Measurements from ENCODE around the gene RXRA.

The RXRA gene

GRCh38 chr9:134344068-134344799, 18.0 kb downstream of the RXRA start:
- Histone ChIP-seq H2AFZ (ENCODE audit: insufficient read depth, low read length, poor library complexity) (peak overlapping the region; percentile 11), H2BK5ac (ENCODE audit: low read depth, low read length, poor library complexity) (no peak overlapping the region), H3K9ac (ENCODE audit: low read length) (no peak overlapping the region), H3K79me1 (ENCODE audit: low read length) (no peaks in the 10 kb centered on the region), H4K12ac (ENCODE audit: low read depth, low read length) (no peak overlapping the region), H3K4me1 (ENCODE audit: control insufficient read depth in 1 of 2, insufficient read depth in 2 of 2, low read length in 2 of 2) (no peaks in the 10 kb centered on the region), H3K23ac (ENCODE audit: low read length) (no peak overlapping the region), H4K8ac (ENCODE audit: low read depth, low read length) (no peak overlapping the region), H2BK120ac (ENCODE audit: insufficient read depth, low read length, poor library complexity) (no peak overlapping the region), H3K18ac (ENCODE audit: low read length) (no peak overlapping the region), H2AK5ac (ENCODE audit: low read length) (no peak overlapping the region), H3K4me2 (ENCODE audit: low read length) (no peak overlapping the region), H3K27ac (ENCODE audit: low read depth, low read length) (no peak overlapping the region), H3K9me3 (ENCODE audit: insufficient read depth, low read depth, low read length) (peaks cover 2% of the 10 kb centered on the region), H4K91ac (ENCODE audit: low read depth, low read length) (no peak overlapping the region), H3K79me2 (ENCODE audit: control insufficient read depth, insufficient read depth, low read length, poor library complexity) (peaks cover 27% of the 10 kb centered on the region), H3K4ac (ENCODE audit: low read depth, low read length) (peak overlapping the region; percentile 1), H2BK12ac (ENCODE audit: low read length) (no peak overlapping the region), H3K4me3 (ENCODE audit: low read depth, low read length) (no peak overlapping the region), H3K27me3 (ENCODE audit: insufficient read depth, low read length) (no peaks in the 10 kb centered on the region), H3K36me3 (ENCODE audit: control insufficient read depth in 1 of 2, insufficient read depth in 2 of 2, low read length in 2 of 2) (peaks cover 0 to 2% of the 10 kb centered on the region in 2 experiments), H3K14ac (ENCODE audit: low read length) (no peak overlapping the region)
- no CpG with 5 or more reads among the region's 17 CpGs for WGBS (ENCODE audit: extremely low coverage, insufficient coverage, insufficient read length)
- DNase-seq = no peak

GRCh38 chr9:134344800-134345310, 18.6 kb downstream of the RXRA start:
- no peaks in the 10 kb centered on the region for H3K27me3 ChIP-seq (ENCODE audit: insufficient read depth, low read length)
- no peak overlapping the region for H4K91ac ChIP-seq (ENCODE audit: low read depth, low read length)
- no peak overlapping the region for H2BK12ac ChIP-seq (ENCODE audit: low read length)
- no peak overlapping the region for H3K14ac ChIP-seq (ENCODE audit: low read length)
- H3K79me2 ChIP-seq (ENCODE audit: control insufficient read depth, insufficient read depth, low read length, poor library complexity) = peaks cover 29% of the 10 kb centered on the region
- peak overlapping the region; percentile 11 for H2AFZ ChIP-seq (ENCODE audit: insufficient read depth, low read length, poor library complexity)
- peaks cover 0 to 2% of the 10 kb centered on the region in 2 experiments for H3K36me3 ChIP-seq (ENCODE audit: control insufficient read depth in 1 of 2, insufficient read depth in 2 of 2, low read length in 2 of 2)
- H3K9ac ChIP-seq (ENCODE audit: low read length) = no peak overlapping the region
- H3K79me1 ChIP-seq (ENCODE audit: low read length) = no peaks in the 10 kb centered on the region
- no peak overlapping the region for H2BK5ac ChIP-seq (ENCODE audit: low read depth, low read length, poor library complexity)
- H3K4me3 ChIP-seq (ENCODE audit: low read depth, low read length) = no peak overlapping the region
- no CpG with 5 or more reads among the region's 14 CpGs for WGBS (ENCODE audit: extremely low coverage, insufficient coverage, insufficient read length)
- H3K18ac ChIP-seq (ENCODE audit: low read length) = no peak overlapping the region
- peaks cover 2% of the 10 kb centered on the region for H3K9me3 ChIP-seq (ENCODE audit: insufficient read depth, low read depth, low read length)
- no peak overlapping the region for H3K23ac ChIP-seq (ENCODE audit: low read length)
- no peak overlapping the region for H4K12ac ChIP-seq (ENCODE audit: low read depth, low read length)
- H3K4me1 ChIP-seq (ENCODE audit: control insufficient read depth in 1 of 2, insufficient read depth in 2 of 2, low read length in 2 of 2) = peaks cover 2% of the 10 kb centered on the region in 2 experiments
- no peak overlapping the region for H2BK120ac ChIP-seq (ENCODE audit: insufficient read depth, low read length, poor library complexity)
- H3K4me2 ChIP-seq (ENCODE audit: low read length) = no peak overlapping the region
- H3K27ac ChIP-seq (ENCODE audit: low read depth, low read length) = no peak overlapping the region
- no peak for DNase-seq
- no peak overlapping the region for H2AK5ac ChIP-seq (ENCODE audit: low read length)
- peak overlapping the region; percentile 47 for H3K4ac ChIP-seq (ENCODE audit: low read depth, low read length)
- no peak overlapping the region for H4K8ac ChIP-seq (ENCODE audit: low read depth, low read length)

- Histone ChIP-seq H3K14ac (ENCODE audit: low read length) (no peak overlapping the region), H3K18ac (ENCODE audit: low read length) (no peak overlapping the region), H3K36me3 (ENCODE audit: control insufficient read depth in 1 of 2, insufficient read depth in 2 of 2, low read length in 2 of 2) (peaks cover 0 to 2% of the 10 kb centered on the region in 2 experiments), H3K23ac (ENCODE audit: low read length) (no peak overlapping the region), H2AK5ac (ENCODE audit: low read length) (no peak overlapping the region), H2BK12ac (ENCODE audit: low read length) (no peak overlapping the region), H3K9ac (ENCODE audit: low read length) (no peak overlapping the region), H3K9me3 (ENCODE audit: insufficient read depth, low read depth, low read length) (peaks cover 2% of the 10 kb centered on the region), H3K4me2 (ENCODE audit: low read length) (no peak overlapping the region), H4K8ac (ENCODE audit: low read depth, low read length) (no peak overlapping the region), H4K12ac (ENCODE audit: low read depth, low read length) (no peak overlapping the region), H3K79me2 (ENCODE audit: control insufficient read depth, insufficient read depth, low read length, poor library complexity) (peaks cover 34% of the 10 kb centered on the region), H2BK5ac (ENCODE audit: low read depth, low read length, poor library complexity) (no peak overlapping the region), H3K79me1 (ENCODE audit: low read length) (no peaks in the 10 kb centered on the region), H3K4me1 (ENCODE audit: control insufficient read depth in 1 of 2, insufficient read depth in 2 of 2, low read length in 2 of 2) (peaks cover 3% of the 10 kb centered on the region in 2 experiments), H2AFZ (ENCODE audit: insufficient read depth, low read length, poor library complexity) (no peak overlapping the region), H3K4ac (ENCODE audit: low read depth, low read length) (peak overlapping the region; percentile 42), H3K27ac (ENCODE audit: low read depth, low read length) (no peak overlapping the region), H3K4me3 (ENCODE audit: low read depth, low read length) (no peak overlapping the region), H4K91ac (ENCODE audit: low read depth, low read length) (no peak overlapping the region), H2BK120ac (ENCODE audit: insufficient read depth, low read length, poor library complexity) (no peak overlapping the region), H3K27me3 (ENCODE audit: insufficient read depth, low read length) (no peaks in the 10 kb centered on the region)
- WGBS (ENCODE audit: extremely low coverage, insufficient coverage, insufficient read length) = no CpG with 5 or more reads among the region's 12 CpGs
- no peak for DNase-seq
Measured at GRCh38 chr9:134345737-134346136, 19.5 kb downstream of the RXRA start.

GRCh38 chr9:134346151-134346550, 19.9 kb downstream of the RXRA start:
- no peak overlapping the region for H2BK120ac ChIP-seq (ENCODE audit: insufficient read depth, low read length, poor library complexity)
- WGBS (ENCODE audit: extremely low coverage, insufficient coverage, insufficient read length) = no CpG with 5 or more reads among the region's 14 CpGs
- H3K18ac ChIP-seq (ENCODE audit: low read length) = no peak overlapping the region
- no peaks in the 10 kb centered on the region for H3K79me1 ChIP-seq (ENCODE audit: low read length)
- H3K4ac ChIP-seq (ENCODE audit: low read depth, low read length) = peak overlapping the region; percentile 42
- H3K14ac ChIP-seq (ENCODE audit: low read length) = no peak overlapping the region
- peaks cover 34% of the 10 kb centered on the region for H3K79me2 ChIP-seq (ENCODE audit: control insufficient read depth, insufficient read depth, low read length, poor library complexity)
- no peak overlapping the region for H3K4me3 ChIP-seq (ENCODE audit: low read depth, low read length)
- no peak overlapping the region for H4K12ac ChIP-seq (ENCODE audit: low read depth, low read length)
- no peak overlapping the region for H2BK5ac ChIP-seq (ENCODE audit: low read depth, low read length, poor library complexity)
- no peak for DNase-seq
- H3K9ac ChIP-seq (ENCODE audit: low read length) = no peak overlapping the region
- peaks cover 4% of the 10 kb centered on the region for H3K9me3 ChIP-seq (ENCODE audit: insufficient read depth, low read depth, low read length)
- H4K8ac ChIP-seq (ENCODE audit: low read depth, low read length) = no peak overlapping the region
- peaks cover 3% of the 10 kb centered on the region in 2 experiments for H3K4me1 ChIP-seq (ENCODE audit: control insufficient read depth in 1 of 2, insufficient read depth in 2 of 2, low read length in 2 of 2)
- no peak overlapping the region for H3K23ac ChIP-seq (ENCODE audit: low read length)
- H4K91ac ChIP-seq (ENCODE audit: low read depth, low read length) = no peak overlapping the region
- H3K4me2 ChIP-seq (ENCODE audit: low read length) = no peak overlapping the region
- no peak overlapping the region for H2BK12ac ChIP-seq (ENCODE audit: low read length)
- no peaks in the 10 kb centered on the region for H3K36me3 ChIP-seq (ENCODE audit: control insufficient read depth in 1 of 2, insufficient read depth in 2 of 2, low read length in 2 of 2)
- H2AFZ ChIP-seq (ENCODE audit: insufficient read depth, low read length, poor library complexity) = no peak overlapping the region
- H2AK5ac ChIP-seq (ENCODE audit: low read length) = no peak overlapping the region
- no peak overlapping the region for H3K27ac ChIP-seq (ENCODE audit: low read depth, low read length)
- no peaks in the 10 kb centered on the region for H3K27me3 ChIP-seq (ENCODE audit: insufficient read depth, low read length)

Measured in trophoblast cell (in vitro differentiated cells and primary cell).